HG03159 (cell line): ENCODE data around the gene SBDS.

Experiments used
- ATAC-seq: cut with Tn5 transposase; IDR thresholded peaks from one replicate; pipeline ENCODE4 v1.9.1; 2021; ENCODE audit warnings: mild to moderate bottlenecking, moderate library complexity; ENCODE audit not compliant: unreplicated experiment

The SBDS gene

DNA sequence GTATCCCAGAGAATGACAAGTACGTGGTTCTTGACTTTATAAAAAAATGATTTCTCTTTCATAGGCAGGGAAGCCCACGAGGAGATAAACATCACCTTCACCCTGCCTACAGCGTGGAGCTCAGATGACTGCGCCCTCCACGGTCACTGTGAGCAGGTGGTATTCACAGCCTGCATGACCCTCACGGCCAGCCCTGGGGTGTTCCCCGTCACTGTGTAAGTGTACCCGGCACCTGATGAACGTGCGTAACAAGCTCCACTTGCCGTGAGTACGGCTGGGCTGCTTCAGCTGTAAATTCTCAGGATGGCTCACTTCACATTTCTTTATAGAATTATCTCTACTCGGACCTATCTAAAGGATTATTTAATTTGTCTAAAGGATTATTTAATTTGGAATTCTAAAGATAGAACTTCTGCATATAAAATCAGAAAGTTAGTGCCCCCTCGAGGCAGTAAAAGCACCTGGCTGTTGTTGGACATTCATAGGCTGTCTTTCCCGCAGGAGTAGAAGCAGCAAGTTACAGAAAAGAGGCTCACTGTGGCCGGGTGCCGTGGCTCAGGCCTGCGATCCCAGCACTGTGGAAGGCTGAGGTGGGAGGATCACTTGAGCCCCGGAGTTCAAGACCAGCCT, 46.8 kb downstream of the SBDS start:
- ATAC-seq = no peak

DNA sequence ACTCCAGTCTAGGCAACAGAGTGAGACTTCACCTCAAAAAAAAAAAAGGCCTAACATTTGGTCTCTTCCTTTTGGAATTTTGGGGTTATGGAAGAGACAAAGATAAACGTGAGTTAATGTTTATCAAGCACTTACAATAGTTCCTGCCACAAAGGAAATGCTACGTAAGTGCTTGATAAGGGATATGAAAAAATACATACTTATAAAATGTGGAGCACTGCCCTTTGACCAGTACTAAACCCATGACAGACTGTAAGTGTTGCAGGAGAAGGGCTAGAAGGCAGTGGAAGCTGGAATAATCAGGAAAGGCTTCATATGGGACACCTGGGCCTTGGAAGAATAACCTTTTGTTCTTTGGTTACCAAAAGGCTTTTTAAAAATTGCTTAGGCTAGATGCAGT, 48.8 kb downstream of the SBDS start:
- no peak for ATAC-seq

DNA sequence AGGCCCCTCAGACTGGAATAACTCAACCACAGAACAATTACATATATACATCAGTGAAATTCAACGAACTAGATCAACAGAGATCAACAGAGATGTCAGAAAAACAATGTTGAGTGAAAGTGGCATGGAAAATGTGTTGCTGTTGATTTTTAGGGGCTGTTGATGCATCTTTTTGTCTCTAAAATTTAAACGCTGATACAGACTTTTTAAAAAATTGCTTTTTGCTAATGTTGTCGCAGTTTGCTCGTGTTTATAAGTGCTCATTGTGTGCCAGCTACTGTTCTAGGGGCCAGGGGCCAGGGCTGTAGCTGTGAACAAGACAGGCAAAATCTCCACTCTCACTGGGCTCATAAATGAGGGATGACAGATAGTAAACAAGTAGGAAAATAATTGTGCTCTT, 56.1 kb downstream of the SBDS start:
- no peak for ATAC-seq

DNA sequence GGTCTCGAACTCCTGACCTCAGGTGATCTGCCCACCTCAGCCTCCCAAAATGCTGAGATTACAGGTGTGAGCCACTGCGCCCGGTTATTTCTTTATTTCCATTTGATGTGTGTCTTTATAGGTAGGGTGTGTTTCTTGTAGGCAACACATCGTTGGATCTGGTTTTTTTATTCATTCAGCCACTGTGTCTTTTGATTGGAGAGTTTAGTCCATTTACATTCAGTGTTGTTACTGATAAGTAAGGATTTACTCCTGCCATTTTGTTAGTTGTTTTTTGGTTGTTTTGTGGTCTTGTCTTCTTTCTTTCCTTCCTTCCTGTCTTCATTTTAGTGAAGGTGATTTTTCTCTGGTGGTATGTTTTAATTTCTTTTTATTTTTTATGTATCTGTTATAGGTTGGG, 57.4 kb downstream of the SBDS start:
- ATAC-seq = no peak
